GM12878 (cell line): ENCODE measurements around the gene SKIC8.
"Not testable (repeated sequence)": the region's sequence is repeated elsewhere in the genome, so short reads cannot be mapped to it uniquely, and the experiment has no call there.

Source experiments
- CBX5 ChIP-seq: sonication (generic); IDR thresholded peaks from 2 replicates; pipeline ENCODE4 v1.6.1; 2016; ENCODE audit warnings: low read depth, moderate library complexity, mild to moderate bottlenecking, inconsistent platforms
- CHD1 ChIP-seq: IDR thresholded peaks from 2 replicates; pipeline ENCODE4 v1.6.1; 2012; ENCODE audit warnings: low read depth, low read length, improper control_type of control experiment
- EZH2 ChIP-seq: IDR thresholded peaks from 2 replicates; pipeline ENCODE4 v1.6.1; 2012; ENCODE audit warnings: low read depth, mild to moderate bottlenecking, control low read depth, inconsistent platforms, low read length, borderline replicate concordance; ENCODE audit not compliant: control insufficient read depth
- NR2F1 ChIP-seq: fragments of 450-650 bp; conservative IDR thresholded peaks from 2 replicates; pipeline ENCODE4 v1.6.1; 2017; ENCODE audit warnings: mild to moderate bottlenecking
- RAD21 ChIP-seq: IDR thresholded peaks from 2 replicates; pipeline ENCODE4 v1.6.1; 2011; ENCODE audit warnings: mild to moderate bottlenecking, low read depth, low read length, moderate library complexity; ENCODE audit not compliant: insufficient read depth
- TF ChIP-seq, protein P1 (sequence below), 3 experiments: IDR thresholded peaks in 2 of 3; conservative IDR thresholded peaks in 1 of 3; 2 replicates each; pipeline ENCODE4 v1.5.1; 2011; ENCODE audit warnings: low read depth in 3 of 3, low read length in 3 of 3, mild to moderate bottlenecking in 3 of 3, control low read depth in 2 of 3, moderate library complexity in 2 of 3, inconsistent platforms in 1 of 3, mixed read lengths in 1 of 3; ENCODE audit not compliant: control insufficient read depth in 2 of 3, insufficient read depth in 1 of 3; ENCODE audit errors: extremely low read depth in 1 of 3

DNA sequence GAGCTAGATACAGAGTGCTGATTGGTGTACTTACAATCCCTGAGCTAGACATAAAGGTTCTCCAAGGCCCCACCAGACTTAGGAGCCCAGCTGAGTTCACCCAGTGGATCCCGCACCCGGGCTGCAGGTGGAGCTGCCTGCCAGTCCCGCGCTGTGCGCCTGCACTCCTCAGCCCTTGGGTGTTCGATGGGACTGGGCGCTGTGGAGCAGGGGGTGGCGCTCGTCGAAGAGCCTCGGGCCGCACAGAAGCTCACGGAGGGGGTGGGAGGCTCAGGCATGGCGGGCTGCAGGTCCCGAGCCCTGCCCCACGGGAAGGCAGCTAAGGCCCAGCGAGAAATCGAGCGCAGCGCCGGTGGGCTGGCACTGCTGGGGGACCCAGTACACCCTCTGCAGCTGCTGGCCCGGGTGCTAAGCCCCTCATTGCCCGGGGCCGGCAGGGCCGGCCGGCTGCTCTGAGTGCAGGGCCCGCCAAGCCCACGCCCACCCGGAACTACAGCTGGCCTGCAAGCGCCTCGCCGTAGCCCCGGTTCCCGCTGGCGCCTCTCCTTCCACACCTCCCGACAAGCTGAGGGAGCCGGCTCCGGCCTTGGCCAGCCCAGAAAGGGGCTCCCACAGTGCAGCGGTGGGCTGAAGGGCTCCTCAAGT is 53.3 kb downstream of the SKIC8 start:
- TF ChIP-seq CBX5, RAD21, NR2F1, EZH2, CHD1: not testable (repeated sequence)
- TF ChIP-seq, protein P1, sequence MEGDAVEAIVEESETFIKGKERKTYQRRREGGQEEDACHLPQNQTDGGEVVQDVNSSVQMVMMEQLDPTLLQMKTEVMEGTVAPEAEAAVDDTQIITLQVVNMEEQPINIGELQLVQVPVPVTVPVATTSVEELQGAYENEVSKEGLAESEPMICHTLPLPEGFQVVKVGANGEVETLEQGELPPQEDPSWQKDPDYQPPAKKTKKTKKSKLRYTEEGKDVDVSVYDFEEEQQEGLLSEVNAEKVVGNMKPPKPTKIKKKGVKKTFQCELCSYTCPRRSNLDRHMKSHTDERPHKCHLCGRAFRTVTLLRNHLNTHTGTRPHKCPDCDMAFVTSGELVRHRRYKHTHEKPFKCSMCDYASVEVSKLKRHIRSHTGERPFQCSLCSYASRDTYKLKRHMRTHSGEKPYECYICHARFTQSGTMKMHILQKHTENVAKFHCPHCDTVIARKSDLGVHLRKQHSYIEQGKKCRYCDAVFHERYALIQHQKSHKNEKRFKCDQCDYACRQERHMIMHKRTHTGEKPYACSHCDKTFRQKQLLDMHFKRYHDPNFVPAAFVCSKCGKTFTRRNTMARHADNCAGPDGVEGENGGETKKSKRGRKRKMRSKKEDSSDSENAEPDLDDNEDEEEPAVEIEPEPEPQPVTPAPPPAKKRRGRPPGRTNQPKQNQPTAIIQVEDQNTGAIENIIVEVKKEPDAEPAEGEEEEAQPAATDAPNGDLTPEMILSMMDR (IDR thresholded peaks at IDR 0.05 in 2 of 3, conservative IDR thresholded peaks at IDR 0.05 in 1 of 3; ENCODE audit: control insufficient read depth in 2 of 3, extremely low read depth in 1 of 3, insufficient read depth in 1 of 3, low read depth in 3 of 3, low read length in 3 of 3): not testable (repeated sequence)
